GM19240 (cell line): ENCODE results near the gene C14orf93.

Source experiments
- DNase-seq: peaks from one replicate; pipeline ENCODE4 v3.0.0; 2011; ENCODE audit warnings: low spot score; ENCODE audit not compliant: insufficient read length

The C14orf93 gene

DNA sequence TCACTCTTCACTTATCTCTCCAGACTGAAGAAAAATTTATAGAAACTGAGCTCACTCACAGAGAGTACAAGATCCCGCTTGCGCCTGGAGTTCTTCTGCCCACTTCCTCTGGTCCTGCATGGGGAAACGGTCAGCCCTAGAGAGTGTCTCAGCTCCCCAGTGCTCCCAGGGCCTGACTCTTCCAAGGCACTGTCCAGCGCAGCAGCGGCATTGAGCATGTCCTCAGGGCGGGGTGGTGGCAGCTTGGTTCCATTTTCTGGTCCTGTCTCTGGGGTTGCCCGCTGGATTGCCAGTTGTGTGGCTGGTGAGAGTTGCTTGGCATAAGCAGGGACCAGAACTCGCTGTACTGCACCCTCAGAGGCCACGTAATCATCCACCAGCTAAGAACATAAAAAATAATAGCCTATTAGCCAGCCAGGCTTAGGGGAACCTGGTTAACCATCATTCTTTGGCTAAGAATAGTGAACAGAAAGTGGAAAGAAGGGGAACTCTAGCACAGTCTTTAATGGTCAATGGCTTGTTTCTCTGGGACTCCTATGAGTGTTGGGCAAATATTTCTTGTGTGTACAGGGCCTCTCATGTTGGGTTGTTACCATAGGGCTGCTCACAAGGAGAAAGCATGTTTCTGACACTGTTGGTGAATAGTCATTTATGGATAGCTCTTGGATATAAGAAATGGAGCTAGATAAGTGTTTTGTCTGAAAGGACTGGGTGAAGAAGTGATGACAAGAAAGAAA lies 13.9 kb downstream of the C14orf93 start:
- DNase-seq = no peak

DNA sequence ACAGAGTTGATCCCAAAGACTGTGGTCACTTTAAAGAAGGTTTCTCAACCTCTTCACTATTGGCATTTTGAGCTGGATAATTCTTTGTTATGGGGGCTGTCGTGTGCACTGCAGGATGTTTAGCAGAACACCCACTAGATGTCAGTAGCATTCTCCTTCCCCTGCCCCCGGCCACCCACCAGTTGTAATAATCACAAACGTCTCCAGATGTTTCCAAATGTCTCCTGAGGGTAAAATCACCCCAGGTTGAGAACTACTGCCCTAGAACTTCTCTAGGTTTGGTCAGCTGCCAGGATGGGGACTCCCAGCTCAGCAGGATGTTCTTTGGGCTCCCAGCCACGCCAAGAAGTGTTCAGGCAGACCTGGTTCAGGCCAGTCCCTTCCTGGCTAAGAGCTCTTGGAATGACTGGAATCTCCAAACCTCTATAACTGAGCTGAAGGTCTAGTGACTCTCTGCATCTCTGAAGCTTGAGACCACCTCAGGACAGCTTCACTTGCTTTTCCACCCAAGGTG lies 15.1 kb downstream of the C14orf93 start:
- DNase-seq = no peak

DNA sequence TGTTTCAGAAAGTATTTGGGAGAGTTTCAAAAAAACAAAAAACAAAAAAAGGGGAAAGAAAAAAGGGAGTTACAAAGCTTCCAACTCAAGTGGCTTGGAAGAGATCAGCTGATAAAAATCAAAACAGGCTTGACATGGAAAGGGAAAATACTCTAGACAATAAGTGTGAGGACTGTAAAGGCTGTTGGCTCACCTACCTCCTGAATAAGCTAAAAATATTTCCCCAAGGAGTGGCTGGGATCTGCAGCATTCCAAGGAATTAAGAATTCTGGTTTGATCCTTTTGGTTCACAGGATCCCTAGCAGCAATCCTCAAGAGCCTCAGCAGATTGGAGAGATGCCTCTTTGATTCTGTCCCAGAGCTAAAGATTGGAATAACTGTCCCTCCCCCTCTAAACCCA lies 16.4 kb downstream of the C14orf93 start:
- DNase-seq = no peak

DNA sequence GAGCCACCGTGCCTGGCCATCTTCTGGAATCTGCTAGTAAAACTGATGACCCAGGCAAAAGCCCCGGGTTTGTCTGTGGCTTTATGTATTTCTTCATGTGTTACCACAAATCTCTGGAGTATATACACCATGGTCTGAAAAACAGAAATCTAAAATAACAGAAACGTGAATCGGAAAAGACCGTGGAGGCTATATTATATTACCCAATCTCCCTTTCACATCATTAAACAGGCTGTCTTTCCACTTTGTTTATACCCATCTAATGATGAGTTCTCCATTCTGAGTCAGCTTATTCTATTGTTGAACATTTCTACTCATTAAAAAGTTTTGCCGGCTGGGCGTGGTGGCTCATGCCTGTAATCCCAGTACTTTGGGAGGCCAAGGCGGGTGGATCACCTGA lies 18.1 kb downstream of the C14orf93 start:
- DNase-seq = no peak

DNA sequence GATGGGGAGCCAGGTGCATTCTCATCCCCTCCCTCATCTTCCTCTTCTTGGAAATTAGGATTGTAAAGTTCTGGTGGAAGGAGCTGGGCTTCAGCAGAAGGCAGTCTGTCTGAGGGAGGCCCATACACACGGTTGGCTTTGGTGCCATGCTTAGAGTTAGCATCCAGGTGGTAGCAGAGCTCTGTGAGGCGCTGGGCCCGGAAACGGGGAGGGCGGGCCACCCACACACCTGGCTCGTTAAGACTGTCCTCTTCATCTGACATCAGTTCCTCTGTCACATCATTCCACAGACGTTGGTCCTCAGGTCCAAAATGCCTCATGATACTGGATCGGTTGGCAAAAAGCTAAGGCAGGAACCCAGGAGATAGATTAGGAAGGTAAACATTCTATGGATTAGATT lies 22.7 kb downstream of the C14orf93 start:
- no peak for DNase-seq

DNA sequence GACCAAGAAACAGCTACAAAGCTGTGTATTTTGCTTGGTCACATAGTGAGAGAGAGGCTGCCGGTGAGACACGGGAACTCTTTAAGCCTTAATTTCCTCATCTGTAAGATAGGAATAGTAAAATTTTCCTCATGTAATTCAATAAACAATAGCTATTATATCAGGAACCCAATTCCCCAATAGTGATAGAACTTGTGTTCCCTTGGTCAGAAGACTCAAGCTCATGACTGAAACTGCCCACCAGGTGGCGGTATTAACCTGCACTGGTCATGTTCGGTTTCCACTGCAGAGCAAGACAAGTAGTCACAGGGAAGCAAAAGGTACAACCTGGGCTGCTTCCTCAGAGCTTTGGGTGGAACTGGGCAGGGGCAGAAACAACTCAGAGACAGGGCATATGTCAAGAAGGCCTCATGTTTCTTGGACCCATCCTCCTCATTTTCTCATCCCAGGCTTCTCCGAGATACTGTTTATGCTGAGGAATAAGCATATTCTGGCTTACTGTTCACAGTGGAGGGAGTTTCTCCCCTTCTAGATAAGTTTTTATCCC lies 23.4 kb downstream of the C14orf93 start:
- peak; percentile 82 for DNase-seq

DNA sequence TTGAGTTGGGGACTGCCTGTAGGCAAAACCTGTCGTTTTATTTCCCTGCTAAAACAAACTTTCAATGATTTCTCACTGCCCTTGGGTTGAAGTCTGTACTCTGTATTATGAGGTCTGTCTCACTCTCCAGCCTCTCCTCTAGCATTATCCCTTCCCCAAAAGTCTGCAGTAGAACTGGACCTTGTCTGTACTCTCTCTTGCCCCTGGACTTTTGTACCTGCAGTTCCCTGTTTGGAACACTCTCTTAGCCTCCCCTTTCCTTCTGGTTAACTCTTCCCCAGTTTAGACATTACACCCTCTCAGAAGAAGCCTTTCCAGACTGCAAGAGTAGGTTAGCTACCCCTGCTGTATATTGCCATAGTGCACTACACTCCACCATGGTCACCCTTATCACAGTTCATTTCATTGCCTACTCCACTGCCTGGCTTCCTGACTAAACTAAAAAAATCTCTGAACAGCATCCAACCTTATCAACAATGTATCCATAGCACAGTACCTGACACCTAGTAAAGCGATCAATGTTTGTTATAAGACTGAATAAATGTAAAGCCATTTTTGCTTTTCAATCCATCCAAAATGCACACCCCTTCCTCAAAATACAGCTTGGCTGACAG lies 23.9 kb downstream of the C14orf93 start:
- no peak for DNase-seq

DNA sequence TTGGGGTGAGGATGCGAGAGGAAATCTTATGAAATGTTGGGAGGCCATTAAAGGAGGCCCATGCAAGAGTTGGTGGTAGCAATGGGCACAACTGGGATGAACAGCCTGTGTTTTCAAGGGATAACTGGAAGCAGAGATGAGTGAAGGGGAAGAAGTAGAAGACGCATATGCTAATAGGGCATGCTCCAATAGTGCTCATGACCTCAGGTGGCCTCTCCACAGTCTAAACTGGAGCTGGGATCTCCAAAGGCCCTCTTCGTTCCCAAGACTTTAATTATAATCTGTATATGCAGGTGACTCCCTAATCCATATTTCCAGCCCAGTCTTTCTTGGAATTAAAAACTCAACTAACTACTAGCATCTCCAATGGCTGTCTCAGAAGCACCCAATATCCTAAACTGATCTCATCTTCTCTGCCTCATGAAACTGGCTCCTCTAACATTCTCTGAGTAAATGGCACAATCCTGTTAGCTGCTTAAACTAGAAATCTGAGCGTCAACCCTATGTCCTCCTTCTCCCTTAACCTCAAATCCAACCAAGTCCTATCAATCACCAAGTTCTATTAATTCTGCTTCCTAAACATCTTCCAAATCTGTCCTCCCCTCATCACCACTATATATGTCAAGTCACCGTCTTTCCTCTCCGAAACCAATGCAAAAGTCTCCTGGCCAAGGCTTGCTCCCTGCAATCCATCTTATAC lies 24.8 kb downstream of the C14orf93 start:
- no peak for DNase-seq

DNA sequence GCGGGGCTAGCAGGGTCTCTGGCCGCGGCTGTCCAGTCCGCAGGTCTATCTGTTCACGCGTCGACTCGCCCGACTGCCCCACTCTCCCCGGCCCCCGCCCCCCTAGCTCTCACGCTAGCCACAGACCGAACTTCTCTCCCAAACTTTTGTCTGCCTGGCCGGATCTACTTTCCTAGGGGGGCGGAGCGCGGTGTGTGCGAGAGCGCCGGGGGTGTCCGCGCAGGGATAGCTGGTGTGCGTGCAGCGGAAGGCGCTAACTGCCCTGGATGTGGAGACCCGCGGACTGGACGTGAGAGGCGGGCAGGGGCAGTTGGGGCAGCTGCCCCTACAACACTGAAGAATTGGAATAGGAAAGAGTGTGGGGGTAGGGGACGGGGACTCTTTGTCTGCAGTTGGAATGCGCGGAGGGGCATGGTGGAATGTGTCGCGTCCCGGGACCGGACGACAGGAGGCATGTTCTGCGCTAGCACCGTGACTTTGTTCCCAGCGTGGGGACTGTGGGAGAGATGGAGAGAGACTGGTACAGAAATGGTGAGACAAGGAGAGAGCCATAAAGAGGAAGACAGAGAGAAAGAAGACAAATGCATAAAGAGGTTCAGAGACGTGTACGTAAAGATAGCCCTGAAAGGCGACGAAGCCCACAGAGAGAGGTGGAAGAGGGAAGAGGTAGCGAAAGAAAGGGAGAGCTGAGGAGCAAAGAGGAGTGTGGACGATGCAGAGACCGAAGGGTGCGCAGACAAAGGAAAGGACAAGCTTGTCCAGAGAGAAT lies 27.3 kb downstream of the C14orf93 start, which contains the start of gene AJUBA:
TSS of gene AJUBA (minus strand) at position 75 of the 769 bp plus-strand sequence. CDS start 285 bp downstream, outside the sequence.
- DNase-seq = peak; percentile 69

DNA sequence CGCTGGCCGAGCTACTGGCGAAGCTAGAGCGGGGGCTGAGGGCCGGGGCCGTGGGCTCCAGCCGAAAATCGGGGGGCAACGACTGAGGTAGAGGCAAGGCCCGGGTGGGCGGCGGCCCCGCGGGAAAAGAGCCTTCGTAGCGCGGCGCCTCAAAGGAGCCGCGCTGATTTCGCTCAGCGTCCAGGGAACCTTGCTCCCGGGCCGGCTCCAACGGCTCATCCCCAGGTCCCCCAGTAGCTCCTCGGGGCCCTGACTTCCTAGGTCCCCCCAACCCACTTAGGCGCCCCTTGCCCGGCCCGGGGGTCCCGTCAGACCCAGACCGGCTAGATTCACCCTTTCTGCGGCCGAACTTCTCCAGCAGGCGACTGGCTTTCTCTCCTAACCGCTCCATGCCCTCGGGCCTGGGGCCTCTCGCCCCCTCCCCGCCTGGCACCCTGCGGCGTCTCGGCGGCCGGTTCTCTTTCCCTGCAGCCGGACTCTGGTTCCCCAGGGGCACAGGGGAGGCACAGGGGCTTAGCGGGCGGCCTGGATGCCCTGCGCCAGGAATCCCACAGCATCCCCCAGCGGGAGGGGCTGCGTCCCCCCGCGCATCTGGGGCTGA lies 28.0 kb downstream of the C14orf93 start:
- no peak for DNase-seq

DNA sequence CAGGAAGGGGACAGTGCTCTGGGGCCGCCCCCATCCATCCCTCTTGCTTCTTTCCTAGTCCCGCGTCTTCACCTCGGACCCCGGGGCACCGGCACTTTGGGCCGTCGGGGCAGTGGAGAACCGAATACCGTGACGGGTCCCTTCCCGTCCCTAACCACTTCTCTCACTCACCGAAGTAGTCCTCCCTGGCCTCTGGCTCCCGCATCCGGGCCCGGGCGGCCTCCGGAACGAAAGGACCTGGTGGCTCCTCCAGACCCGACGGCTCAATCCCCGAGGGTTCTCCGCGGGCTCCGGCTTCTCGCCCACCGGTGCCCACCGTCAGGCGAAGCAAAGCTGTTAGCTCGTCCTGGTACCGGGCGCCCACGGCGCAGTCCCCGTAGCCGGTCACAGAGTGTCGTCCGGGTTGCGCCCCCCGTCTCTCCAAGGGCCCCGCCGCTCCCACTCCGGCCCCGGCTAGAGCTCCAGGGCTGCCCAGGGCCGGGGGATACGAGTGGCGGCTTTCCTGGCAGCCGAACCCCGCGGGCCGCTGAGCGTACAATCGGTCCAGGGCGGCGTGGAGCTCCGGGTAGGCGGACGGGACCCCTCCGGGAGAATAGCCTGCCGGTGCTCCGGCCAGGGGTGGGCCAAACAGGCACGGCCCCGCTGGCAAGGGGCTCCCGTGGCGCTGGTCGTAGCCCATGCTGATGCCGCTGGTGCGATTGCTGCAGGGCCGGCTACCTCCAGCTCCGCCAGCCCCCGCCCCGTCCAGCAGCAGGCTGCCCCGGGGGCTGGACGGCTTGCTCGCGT lies 28.7 kb downstream of the C14orf93 start:
- DNase-seq = no peak

DNA sequence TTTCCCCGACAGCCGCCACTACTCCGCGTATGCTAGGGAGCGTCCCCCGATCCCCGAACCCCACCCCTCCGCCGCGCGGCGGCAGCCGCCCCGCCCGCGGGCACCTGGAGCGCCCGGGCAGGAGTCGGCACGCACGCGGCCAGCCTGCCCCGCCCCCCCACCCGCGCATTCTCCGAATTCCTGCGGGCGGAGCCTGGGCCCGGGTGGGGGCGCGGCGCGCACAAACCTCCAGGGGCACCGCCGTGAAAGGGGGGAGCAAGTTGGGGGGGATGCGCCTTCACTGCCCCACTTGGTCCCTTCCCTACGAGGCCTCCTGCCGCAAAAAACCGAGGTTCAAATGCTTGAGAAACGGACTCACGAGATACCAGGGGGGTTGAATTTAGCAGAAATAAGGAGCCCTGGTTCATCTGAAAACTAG lies 29.3 kb downstream of the C14orf93 start:
- no peak for DNase-seq

DNA sequence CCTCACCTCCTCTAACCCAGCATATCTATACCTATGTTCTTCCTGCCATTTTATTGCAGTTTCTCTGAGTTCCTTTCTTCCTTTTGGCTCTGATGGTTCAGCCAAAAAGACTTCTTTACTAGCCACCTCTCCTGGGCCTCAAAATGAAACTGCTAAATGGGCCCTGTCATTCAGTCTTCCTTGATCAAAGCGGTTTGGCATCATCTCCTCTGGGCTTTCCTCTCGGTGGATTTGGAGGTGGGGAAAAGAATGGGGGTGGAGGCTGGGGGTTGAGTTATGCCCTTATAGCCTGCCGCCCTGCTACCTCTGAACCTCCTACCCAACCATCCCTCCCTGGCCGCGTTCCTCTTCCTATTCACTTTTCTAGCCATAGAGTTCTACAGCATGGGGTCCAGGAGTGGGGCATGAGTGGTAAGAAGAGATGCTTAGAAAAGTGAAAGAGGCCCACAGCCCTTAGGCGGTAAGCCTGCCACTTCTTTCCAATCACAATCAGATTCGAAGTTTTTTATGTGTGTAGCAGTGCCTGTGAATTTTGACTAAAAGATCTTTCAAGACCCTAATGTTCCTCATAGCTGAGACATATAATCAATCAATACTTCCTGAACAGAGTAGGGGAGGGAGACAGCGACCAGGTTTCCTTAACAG lies 30.1 kb downstream of the C14orf93 start:
- no peak for DNase-seq

DNA sequence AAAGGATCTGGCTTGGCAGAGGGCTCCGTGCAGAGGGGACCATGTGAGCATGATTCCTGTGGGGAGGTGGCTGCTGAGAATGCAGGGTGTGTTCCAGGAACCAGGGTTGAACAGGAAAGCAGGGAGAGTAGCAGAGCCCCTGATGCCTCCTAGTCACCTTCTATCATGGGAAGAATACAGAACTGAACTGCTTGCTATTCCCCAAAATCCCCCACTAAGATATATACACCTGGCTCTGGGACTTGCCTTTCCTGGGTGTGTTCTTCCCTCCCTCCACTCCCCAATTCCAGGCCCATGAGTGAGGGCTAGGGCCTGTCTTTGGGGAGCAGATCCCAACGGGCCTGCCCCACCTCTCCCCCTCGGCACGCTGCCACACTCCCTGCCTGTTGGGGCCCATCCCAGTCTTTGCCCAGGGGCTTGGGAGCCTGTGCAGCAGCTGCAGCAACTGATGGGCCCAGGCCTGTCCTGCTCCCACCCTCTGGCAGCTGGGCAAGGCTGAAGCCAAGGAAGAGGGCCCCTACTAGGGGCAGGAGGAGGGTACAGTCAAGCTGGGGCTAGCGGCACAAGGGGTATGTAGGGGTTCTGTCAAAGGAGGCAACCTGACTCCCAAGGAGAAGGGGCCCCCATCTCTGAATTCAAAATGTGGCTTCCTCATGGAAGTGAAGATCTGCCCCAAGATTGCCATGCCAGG lies 30.8 kb downstream of the C14orf93 start:
- no peak for DNase-seq

DNA sequence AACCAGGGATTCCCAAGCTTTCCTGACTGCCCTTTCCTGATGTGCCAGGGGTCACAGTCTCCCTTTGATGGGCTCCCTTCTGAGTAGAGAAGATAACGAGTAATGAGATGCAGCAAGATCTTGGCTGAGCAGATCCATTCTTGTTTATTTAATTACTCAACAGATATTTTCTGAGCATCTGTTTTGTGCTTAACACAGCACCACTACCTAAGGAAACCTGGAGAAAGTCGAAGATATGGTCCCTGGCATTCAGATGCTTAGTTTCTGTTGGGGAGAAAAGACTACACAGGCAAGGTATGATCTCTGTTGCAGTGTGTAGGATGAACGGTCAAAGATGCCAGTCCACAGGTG lies 31.5 kb downstream of the C14orf93 start:
- no peak for DNase-seq

DNA sequence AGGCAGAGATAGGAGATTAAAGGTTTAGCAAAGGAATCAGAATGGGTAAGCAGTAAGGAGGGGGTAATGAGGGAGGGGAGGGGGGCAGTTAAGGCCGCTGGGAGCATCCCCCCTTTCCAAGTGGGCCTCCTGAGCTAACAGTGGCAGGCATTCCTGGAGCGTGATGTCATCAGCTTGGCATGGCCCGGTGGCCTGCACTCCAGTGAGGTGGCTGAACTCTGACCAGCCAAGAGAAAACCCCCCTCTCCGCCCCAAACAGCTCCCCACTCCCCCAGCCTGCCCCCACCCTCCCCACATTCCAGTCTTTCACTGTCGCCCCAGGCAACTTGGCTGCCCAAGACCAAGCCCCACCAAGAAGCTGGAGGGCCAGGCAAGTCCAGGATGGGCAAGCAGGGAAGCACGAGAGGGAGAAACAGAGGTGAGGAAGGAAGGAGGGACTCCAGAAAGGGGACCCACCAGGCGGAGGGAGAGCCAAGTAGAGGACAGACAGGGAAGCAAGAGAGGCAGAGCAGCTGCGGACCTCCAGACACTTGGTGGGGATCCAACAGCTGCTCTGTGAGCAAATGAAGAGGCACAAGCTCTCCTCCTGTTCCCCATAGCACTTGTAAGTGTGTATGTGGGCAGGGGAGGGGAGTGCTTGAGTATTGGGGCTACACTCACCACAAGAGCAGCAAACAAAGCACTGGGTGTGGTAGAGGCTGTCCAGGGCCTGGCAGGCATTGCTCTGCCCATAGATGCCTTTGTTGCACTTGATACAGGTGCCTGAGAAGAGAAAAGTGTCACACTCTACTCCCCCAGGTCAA lies 32.1 kb downstream of the C14orf93 start:
- no peak for DNase-seq

DNA sequence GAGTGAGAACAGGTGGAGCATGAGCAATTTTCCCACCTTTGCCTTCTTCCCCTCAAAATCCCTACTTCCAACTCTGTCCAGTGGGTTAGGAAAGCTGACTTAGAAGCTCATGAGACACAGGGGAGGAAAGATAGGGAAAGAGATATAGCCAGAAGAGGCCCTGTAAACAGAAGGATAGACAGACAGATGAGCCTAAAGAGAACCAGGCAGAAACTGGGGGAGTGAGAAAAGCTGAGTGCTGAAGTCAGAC lies 32.6 kb downstream of the C14orf93 start:
- no peak for DNase-seq

DNA sequence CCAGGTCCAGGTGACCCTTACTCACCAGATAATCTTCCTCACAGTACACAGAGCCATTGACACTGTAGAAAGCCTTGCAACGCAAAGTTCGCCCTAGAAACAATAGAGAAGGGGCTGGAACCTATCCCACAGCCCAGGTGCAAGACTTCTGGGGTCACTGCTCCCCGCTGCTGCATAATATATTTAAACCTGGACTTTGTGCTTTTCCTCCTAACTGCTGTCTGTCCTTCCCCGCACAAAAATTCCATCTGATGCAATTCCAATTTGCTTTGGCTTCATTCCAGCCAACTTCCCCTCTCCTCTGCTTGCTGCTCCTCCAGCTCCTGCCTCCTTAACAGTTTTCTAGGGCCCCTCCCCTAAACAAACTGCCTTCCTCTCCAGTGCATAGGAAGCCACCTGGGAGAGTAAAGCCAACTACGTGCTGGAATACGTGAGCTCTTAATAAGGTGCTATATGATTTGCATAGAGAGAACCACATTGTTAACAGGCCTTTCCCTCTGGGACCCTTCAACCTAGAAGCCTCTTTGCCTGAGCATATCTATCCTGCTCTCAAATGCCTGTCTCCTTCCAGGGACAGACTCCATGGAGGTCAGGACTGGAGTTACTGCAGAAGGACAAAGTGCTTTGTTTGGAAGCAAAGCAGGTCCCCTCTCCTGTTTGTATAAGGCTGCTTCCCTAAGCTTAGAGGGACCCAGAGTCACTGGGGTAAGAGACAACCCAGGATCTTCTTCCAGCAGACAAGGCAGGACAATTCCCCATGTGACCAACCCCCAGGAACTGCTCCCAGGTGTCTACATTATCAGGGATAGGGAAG lies 33.1 kb downstream of the C14orf93 start:
- no peak for DNase-seq
